H9 (cell line): ENCODE data around the gene GPC3. TPM values are rescaled to one million over a fixed set of nuclear protein-coding genes. Genes with fewer than 3 reads are reported as not detected.

Experiments used
- DNase-seq: peaks from one replicate; pipeline ENCODE4 v3.0.0-alpha.2; 2017
- H2AFZ ChIP-seq: one replicate; pipeline ENCODE4 v1.6.1; 2013; ENCODE audit warnings: mild to moderate bottlenecking, low read length, control low read depth, moderate library complexity
- H2AK5ac ChIP-seq: 2 replicates; pipeline ENCODE4 v1.6.1; 2013; ENCODE audit warnings: low read length, control low read depth, mixed read lengths; ENCODE audit not compliant: insufficient read length
- H2BK120ac ChIP-seq: one replicate; pipeline ENCODE4 v1.6.1; 2013; ENCODE audit warnings: low read depth, mild to moderate bottlenecking, low read length, control low read depth, inconsistent platforms; ENCODE audit not compliant: poor library complexity, severe bottlenecking
- H2BK12ac ChIP-seq: 2 replicates; pipeline ENCODE4 v1.6.1; 2013; ENCODE audit warnings: low read length, control low read depth, mixed read lengths, low read depth; ENCODE audit not compliant: insufficient read length
- H2BK15ac ChIP-seq: 2 replicates; pipeline ENCODE4 v1.6.1; 2013; ENCODE audit warnings: low read depth, low read length, control low read depth
- H2BK20ac ChIP-seq: one replicate; pipeline ENCODE4 v1.6.1; 2013; ENCODE audit warnings: low read depth, mild to moderate bottlenecking, low read length, control low read depth, inconsistent platforms; ENCODE audit not compliant: poor library complexity, severe bottlenecking
- H2BK5ac ChIP-seq: 2 replicates; pipeline ENCODE4 v1.6.1; 2013; ENCODE audit warnings: low read length, control low read depth, mixed read lengths; ENCODE audit not compliant: insufficient read length
- H3K14ac ChIP-seq: 2 replicates; pipeline ENCODE4 v1.6.1; 2013; ENCODE audit warnings: low read length, control low read depth; ENCODE audit not compliant: insufficient read depth
- H3K18ac ChIP-seq: 2 replicates; pipeline ENCODE4 v1.6.1; 2013; ENCODE audit warnings: low read depth, mild to moderate bottlenecking, mixed read lengths, low read length, control low read depth; ENCODE audit not compliant: insufficient read length
- H3K23ac ChIP-seq: 2 replicates; pipeline ENCODE4 v1.6.1; 2013; ENCODE audit warnings: low read length, control low read depth, mixed read lengths, low read depth; ENCODE audit not compliant: insufficient read length
- H3K23me2 ChIP-seq: 2 replicates; pipeline ENCODE4 v1.6.1; 2013; ENCODE audit warnings: low read depth, mild to moderate bottlenecking, mixed read lengths, low read length, control low read depth; ENCODE audit not compliant: insufficient read length, poor library complexity, severe bottlenecking
- H3K27ac ChIP-seq: 2 replicates; pipeline ENCODE4 v1.5.1; 2013; ENCODE audit warnings: low read length, control low read depth, mixed read lengths, low read depth; ENCODE audit not compliant: insufficient read length
- H3K27me3 ChIP-seq: 2 replicates; pipeline ENCODE4 v1.6.1; 2013; ENCODE audit warnings: low read length, control low read depth, inconsistent platforms; ENCODE audit not compliant: insufficient read depth
- H3K4ac ChIP-seq: 2 replicates; pipeline ENCODE4 v1.6.1; 2013; ENCODE audit warnings: low read depth, mild to moderate bottlenecking, control low read depth, inconsistent platforms, low read length, moderate library complexity
- H3K4me1 ChIP-seq: 2 replicates; pipeline ENCODE4 v1.6.1; 2013; ENCODE audit warnings: low read length, control low read depth, inconsistent platforms; ENCODE audit not compliant: insufficient read depth
- H3K4me2 ChIP-seq: 2 replicates; pipeline ENCODE4 v1.6.1; 2013; ENCODE audit warnings: low read length, control low read depth, mixed read lengths; ENCODE audit not compliant: insufficient read length, insufficient read depth
- H3K56ac ChIP-seq: 2 replicates; pipeline ENCODE4 v1.6.1; 2013; ENCODE audit warnings: low read depth, mild to moderate bottlenecking, mixed read lengths, low read length, control low read depth; ENCODE audit not compliant: insufficient read length
- H3K79me1 ChIP-seq: 2 replicates; pipeline ENCODE4 v1.6.1; 2013; ENCODE audit warnings: low read depth, mild to moderate bottlenecking, moderate library complexity, low read length, control low read depth, inconsistent platforms; ENCODE audit not compliant: insufficient read depth, poor library complexity, severe bottlenecking
- H3K79me2 ChIP-seq: 2 replicates; pipeline ENCODE4 v1.6.1; 2013; ENCODE audit warnings: low read length, control low read depth, inconsistent platforms; ENCODE audit not compliant: insufficient read depth
- H3K9ac ChIP-seq: 2 replicates; pipeline ENCODE4 v1.6.1; 2013; ENCODE audit warnings: low read length, control low read depth, mixed read lengths; ENCODE audit not compliant: insufficient read length; ENCODE audit errors: extremely low read depth
- H3K9me3 ChIP-seq: one replicate; pipeline ENCODE4 v1.6.1; 2013; ENCODE audit warnings: low read depth, low read length, inconsistent platforms; ENCODE audit not compliant: control insufficient read depth
- H3T11ph ChIP-seq: one replicate; pipeline ENCODE4 v1.6.1; 2013; ENCODE audit warnings: mild to moderate bottlenecking, low read length, control low read depth, inconsistent platforms
- H4K20me1 ChIP-seq: one replicate; pipeline ENCODE4 v1.6.1; 2013; ENCODE audit not compliant: control insufficient read depth, insufficient read length, insufficient read depth
- H4K5ac ChIP-seq: 2 replicates; pipeline ENCODE4 v1.6.1; 2013; ENCODE audit warnings: low read depth, mild to moderate bottlenecking, mixed read lengths, low read length, control low read depth; ENCODE audit not compliant: insufficient read length
- H4K8ac ChIP-seq: replicated peaks from 2 replicates; pipeline ENCODE4 v1.6.1; 2013; ENCODE audit warnings: low read length, control low read depth, mixed read lengths, low read depth; ENCODE audit not compliant: insufficient read length
- H4K91ac ChIP-seq: 2 replicates; pipeline ENCODE4 v1.6.1; 2013; ENCODE audit warnings: low read depth, mild to moderate bottlenecking, moderate library complexity, mixed read lengths, low read length, control low read depth; ENCODE audit not compliant: insufficient read length
- H3K27ac Mint-ChIP-seq, 3 experiments: 2 replicates in 2 of 3; 3 replicates in 1 of 3; pipeline ENCODE4 v1.8.0; 2020 to 2021; ENCODE audit warnings: mixed read lengths in 3 of 3, mild to moderate bottlenecking in 1 of 3, moderate library complexity in 1 of 3
- H3K27me3 Mint-ChIP-seq: 2 replicates; pipeline ENCODE4 v1.8.0; 2021; ENCODE audit warnings: low read depth, mild to moderate bottlenecking, moderate library complexity, mixed read lengths
- H3K36me3 Mint-ChIP-seq, 3 experiments: 2 replicates in 2 of 3; 3 replicates in 1 of 3; pipeline ENCODE4 v1.8.0; 2020 to 2021; ENCODE audit warnings: low read depth in 3 of 3, mixed read lengths in 3 of 3; ENCODE audit not compliant: insufficient read depth in 1 of 3
- H3K4me1 Mint-ChIP-seq, 2 experiments: 2 replicates each; pipeline ENCODE4 v1.8.0; 2020; ENCODE audit warnings: mixed read lengths in 2 of 2
- H3K4me3 Mint-ChIP-seq, 2 experiments: 2 replicates in 1 of 2; 3 replicates in 1 of 2; pipeline ENCODE4 v1.8.0; 2020 to 2021; ENCODE audit warnings: mild to moderate bottlenecking in 2 of 2, mixed read lengths in 2 of 2, moderate library complexity in 1 of 2
- H3K9me3 Mint-ChIP-seq, 2 experiments: 2 replicates in 1 of 2; 3 replicates in 1 of 2; pipeline ENCODE4 v1.8.0; 2020; ENCODE audit warnings: mild to moderate bottlenecking in 2 of 2, mixed read lengths in 2 of 2, moderate library complexity in 1 of 2
- CTCF ChIP-seq: fragments of 200-600 bp; sonication (generic); conservative IDR thresholded peaks from 3 replicates; pipeline ENCODE4 v1.8.0; 2021; ENCODE audit warnings: antibody characterized with exemption, mild to moderate bottlenecking
- WGBS: extraction: QIAGEN DNeasy Blood & Tissue Kit; methylation state at CpG from one replicate; pipeline ENCODE4 v1.1.7; 2013; ENCODE audit warnings: missing lambda C conversion rate, low lambda C conversion rate, mixed read lengths; ENCODE audit not compliant: insufficient read length; ENCODE audit errors: extremely low coverage; 5-methylcytosine and 5-hydroxymethylcytosine counted together
- total RNA-seq: library from RNA; stranded (reverse); gene quantifications from 2 replicates; pipeline ENCODE4 v1.2.1, GENCODE V29; 2021

Gene GPC3
- total RNA-seq, 1 experiment from 2014 or later: 108 TPM

DNA sequence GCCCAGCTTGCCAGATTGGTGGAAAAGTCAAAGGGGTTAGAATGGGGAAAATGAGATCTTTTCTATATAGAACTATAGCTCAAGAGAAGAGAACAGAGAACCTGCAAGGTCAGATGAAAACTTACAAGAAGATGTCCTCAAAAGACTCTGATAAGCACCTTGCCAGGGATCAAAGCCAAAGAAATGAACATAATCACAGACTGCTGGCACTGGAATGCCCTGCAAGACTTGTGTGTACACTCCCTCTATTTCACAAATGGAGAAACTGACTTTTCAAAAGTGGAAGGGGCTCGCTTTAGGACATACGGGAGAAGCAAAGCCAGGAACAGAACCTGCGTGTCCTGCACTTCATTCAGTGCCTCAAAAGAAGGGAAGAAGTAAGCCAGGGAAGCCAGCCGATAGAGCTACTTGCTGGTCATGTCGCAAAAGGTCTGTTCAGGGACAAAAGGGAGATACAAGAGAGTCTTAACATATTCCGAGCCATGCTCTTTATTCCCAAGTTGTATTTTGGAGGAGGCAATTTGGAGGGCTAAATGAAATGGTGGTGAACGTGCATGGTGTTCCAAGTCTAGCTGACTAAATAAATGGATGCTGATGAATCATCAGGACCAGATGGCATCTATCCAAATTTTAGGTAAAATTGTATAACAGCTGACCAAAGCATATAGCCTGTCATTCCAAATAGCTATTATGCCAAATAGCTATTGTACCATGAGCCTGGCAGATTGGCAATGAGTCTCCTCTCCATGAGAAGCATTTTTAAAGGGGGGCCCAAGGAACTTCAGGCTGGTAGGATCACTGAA lies 394.5 kb downstream of the GPC3 start:
- H4K20me1 ChIP-seq: no peaks in the 10 kb centered on the region
- H3K36me3 Mint-ChIP-seq: peaks cover 9 to 37% (median 14%) of the 10 kb centered on the region in 3 experiments
- H3K56ac ChIP-seq: no peak overlapping the region
- no peaks in the 10 kb centered on the region; a peak in 1 of 5 replicates for H3K9me3 Mint-ChIP-seq
- no peak overlapping the region for H2BK15ac ChIP-seq
- no peaks in the 10 kb centered on the region for H3K79me1 ChIP-seq
- no peaks in the 10 kb centered on the region for H3K23me2 ChIP-seq
- no peak overlapping the region for H2BK5ac ChIP-seq
- H3K9ac ChIP-seq: no peak overlapping the region
- H3K4me1 ChIP-seq: peaks cover 3% of the 10 kb centered on the region
- no peak overlapping the region for H2BK12ac ChIP-seq
- no peak overlapping the region for H2BK20ac ChIP-seq
- no peak overlapping the region for H3K23ac ChIP-seq
- peaks cover 21 to 25% of the 10 kb centered on the region in 2 experiments for H3K4me1 Mint-ChIP-seq
- no peaks in the 10 kb centered on the region for H3K27me3 ChIP-seq
- H3K27ac Mint-ChIP-seq: no peak overlapping the region; a peak in 1 of 7 replicates
- H4K8ac ChIP-seq: no peak overlapping the region
- no peak overlapping the region for H2BK120ac ChIP-seq
- no peak for DNase-seq
- H3K18ac ChIP-seq: no peak overlapping the region
- H3K4me2 ChIP-seq: no peak overlapping the region
- no peak overlapping the region for H2AK5ac ChIP-seq
- no peak overlapping the region for H3K4ac ChIP-seq
- H3K27ac ChIP-seq: no peak overlapping the region
- TF ChIP-seq CTCF: no peak
- no peak overlapping the region for H3K14ac ChIP-seq
- no peaks in the 10 kb centered on the region for H3K9me3 ChIP-seq
- H4K91ac ChIP-seq: no peak overlapping the region
- no peak overlapping the region for H3T11ph ChIP-seq
- no peaks in the 10 kb centered on the region for H3K27me3 Mint-ChIP-seq
- WGBS: no CpG with 5 or more reads among the region's 7 CpGs
- H3K4me3 Mint-ChIP-seq: no peak overlapping the region
- H3K79me2 ChIP-seq: no peaks in the 10 kb centered on the region
- no peak overlapping the region for H4K5ac ChIP-seq
- H2AFZ ChIP-seq: no peak overlapping the region
